Activated naive CD4-positive, alpha-beta T cell treated with anti-CD3 and anti-CD28 coated beads, Interleukin-2, amount 10 ng/mL, durations not matched to agents 7 days and 5 days (primary cell): Measurements from ENCODE around the gene PRDM15.

Source experiments
- CTCF ChIA-PET: fragments of 350-600 bp; sonication (Branson Sonifier 250); formaldehyde crosslinking; loops from one replicate; lab custom pipeline; 2021; ENCODE audit warnings: antibody characterized with exemption; lab: Charles Lee
- DNase-seq: peaks from one replicate; pipeline ENCODE4 v3.0.0-alpha.2; 2020
- H3K27ac Mint-ChIP-seq: one replicate; pipeline ENCODE4 v1.8.0; 2021; ENCODE audit warnings: mild to moderate bottlenecking, moderate library complexity, mixed read lengths
- H3K27me3 Mint-ChIP-seq: one replicate; pipeline ENCODE4 v1.8.0; 2021; ENCODE audit warnings: mild to moderate bottlenecking, mixed read lengths
- H3K36me3 Mint-ChIP-seq: one replicate; pipeline ENCODE4 v1.8.0; 2021; ENCODE audit warnings: mixed read lengths
- H3K4me1 Mint-ChIP-seq: one replicate; pipeline ENCODE4 v1.8.0; 2021; ENCODE audit warnings: mixed read lengths
- H3K4me3 Mint-ChIP-seq: one replicate; pipeline ENCODE4 v1.8.0; 2021; ENCODE audit warnings: mild to moderate bottlenecking, moderate library complexity, mixed read lengths
- H3K9me3 Mint-ChIP-seq: one replicate; pipeline ENCODE4 v1.8.0; 2021; ENCODE audit warnings: mixed read lengths

Gene PRDM15

DNA sequence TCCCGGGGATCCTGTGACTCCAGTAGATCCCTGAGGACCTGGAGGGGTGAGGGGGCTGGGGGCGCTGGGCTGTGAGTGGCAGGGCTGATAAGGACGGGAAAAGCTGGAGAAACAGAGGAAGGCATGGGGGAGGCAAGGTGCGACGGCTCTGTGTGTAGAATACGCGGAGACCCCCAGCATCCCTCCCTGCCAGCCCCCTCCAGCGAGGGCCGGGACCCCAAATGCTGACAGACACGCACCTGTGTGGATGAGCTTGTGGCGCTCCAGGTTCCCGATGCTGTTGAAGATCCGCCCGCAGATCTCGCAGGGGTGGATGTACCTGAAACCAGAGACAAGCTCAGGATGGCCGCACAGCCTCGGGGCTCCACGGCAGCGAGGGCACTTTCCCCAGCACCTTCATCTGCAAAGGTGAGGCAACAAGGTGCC, 59.3 kb downstream of the PRDM15 start:
- peaks cover 11% of the 10 kb centered on the region for H3K36me3 Mint-ChIP-seq
- peaks cover 18% of the 10 kb centered on the region for H3K4me1 Mint-ChIP-seq
- CTCF ChIA-PET = interaction anchor here (1.9 kb wide), 1 partner anchor 288 kb away, joined by 4 read pairs; no protein-coding TSS in a partner anchor

DNA sequence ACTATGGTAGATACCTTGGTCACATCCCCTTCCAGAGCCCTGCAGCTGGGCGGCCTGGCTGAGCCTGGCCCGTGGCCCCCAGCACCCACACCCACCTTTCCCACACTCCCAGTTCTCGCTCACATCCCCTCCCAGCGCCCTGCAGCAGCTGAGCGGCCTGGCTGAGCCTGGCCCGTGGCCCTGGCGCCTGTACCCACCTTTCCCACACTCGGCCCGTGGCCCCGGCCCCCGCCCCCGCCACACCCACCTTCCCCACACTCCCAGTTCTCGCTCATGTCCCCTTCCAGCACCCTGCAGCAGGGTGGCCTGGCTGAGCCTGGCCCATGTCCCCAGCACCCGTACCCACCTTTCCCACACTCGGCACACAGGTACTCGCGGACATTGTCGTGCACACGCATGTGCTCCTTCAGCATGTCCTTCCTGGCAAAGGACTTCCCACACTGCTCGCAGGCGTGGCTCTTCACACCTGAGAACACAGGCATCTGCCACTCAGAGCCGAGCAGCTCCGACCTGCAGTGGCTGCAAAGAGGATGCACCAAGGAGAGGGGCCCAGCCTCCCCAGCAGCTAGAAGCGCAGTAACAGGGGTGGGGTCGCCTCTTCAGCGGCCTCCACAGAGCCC, 59.8 kb downstream of the PRDM15 start:
- H3K4me3 Mint-ChIP-seq = no peak overlapping the region
- DNase-seq = no peak
- peak overlapping the region; percentile 70 for H3K27ac Mint-ChIP-seq
- CTCF ChIA-PET = interaction anchor here (1.9 kb wide), 1 partner anchor 288 kb away, joined by 4 read pairs; no protein-coding TSS in a partner anchor
- peaks cover 11% of the 10 kb centered on the region for H3K36me3 Mint-ChIP-seq
- H3K27me3 Mint-ChIP-seq = no peaks in the 10 kb centered on the region
- peaks cover 18% of the 10 kb centered on the region for H3K4me1 Mint-ChIP-seq
- H3K9me3 Mint-ChIP-seq = no peaks in the 10 kb centered on the region

More for the DNA sequence above, 59.3 kb downstream of the PRDM15 start:
- no peak overlapping the region for H3K4me3 Mint-ChIP-seq
- no peak overlapping the region for H3K27ac Mint-ChIP-seq
- no peak for DNase-seq
- no peaks in the 10 kb centered on the region for H3K9me3 Mint-ChIP-seq
- H3K27me3 Mint-ChIP-seq = no peaks in the 10 kb centered on the region

DNA sequence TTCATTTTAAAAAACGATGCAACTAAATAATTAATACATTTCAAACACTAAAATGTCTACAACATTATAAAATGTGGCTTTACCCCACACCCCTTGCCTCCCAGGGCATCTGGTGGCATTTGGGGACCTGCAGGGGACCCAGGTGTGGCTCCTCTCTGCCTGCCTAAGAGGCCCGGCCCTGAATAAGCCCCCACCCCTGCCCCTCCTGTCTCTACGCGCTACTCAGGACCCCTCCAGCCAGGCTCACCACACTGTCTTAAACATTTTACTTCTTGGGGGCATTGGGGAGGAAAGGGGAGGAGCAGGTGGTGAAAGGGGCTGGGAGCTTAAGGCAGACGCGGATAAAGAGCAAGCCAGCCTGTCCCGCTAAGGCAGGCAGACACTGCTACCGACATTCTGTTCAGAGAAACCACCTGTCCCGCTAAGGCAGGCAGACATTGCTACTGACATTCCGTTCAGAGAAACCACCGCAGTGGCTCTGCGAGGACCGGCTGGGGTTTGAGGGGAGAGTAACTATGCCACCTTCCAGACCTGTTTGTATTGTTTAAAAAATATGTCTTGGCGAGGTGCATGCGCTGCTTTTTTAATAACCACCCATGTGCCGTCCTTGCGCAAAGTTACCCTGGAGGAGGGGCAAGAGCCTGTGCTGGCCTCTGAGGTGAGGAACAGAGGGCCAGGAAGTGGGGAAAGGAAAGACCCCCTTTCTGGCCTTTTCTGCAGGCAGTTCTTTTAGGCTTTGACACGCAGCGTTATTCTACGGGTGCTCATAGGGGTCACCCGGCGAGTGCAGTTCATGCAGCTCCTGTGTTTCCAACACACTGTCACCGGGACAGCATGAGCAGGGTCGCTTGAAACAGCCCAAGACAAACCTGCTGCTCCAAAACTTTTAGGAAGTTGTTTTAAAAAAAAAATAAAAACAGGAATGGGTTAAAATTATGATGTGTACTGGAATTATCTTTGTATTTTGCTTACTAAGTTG, 61.0 kb downstream of the PRDM15 start:
- H3K4me3 Mint-ChIP-seq = no peak overlapping the region
- DNase-seq = no peak
- H3K4me1 Mint-ChIP-seq = peaks cover 7% of the 10 kb centered on the region
- H3K27me3 Mint-ChIP-seq = no peaks in the 10 kb centered on the region
- H3K9me3 Mint-ChIP-seq = no peaks in the 10 kb centered on the region
- H3K27ac Mint-ChIP-seq = no peak overlapping the region
- H3K36me3 Mint-ChIP-seq = peaks cover 11% of the 10 kb centered on the region
- CTCF ChIA-PET = interaction anchor here (1.3 to 3.4 kb wide), 5 partner anchors 99 to 535 kb away, joined by 4 to 48 read pairs (median 16); no protein-coding TSS in a partner anchor

DNA sequence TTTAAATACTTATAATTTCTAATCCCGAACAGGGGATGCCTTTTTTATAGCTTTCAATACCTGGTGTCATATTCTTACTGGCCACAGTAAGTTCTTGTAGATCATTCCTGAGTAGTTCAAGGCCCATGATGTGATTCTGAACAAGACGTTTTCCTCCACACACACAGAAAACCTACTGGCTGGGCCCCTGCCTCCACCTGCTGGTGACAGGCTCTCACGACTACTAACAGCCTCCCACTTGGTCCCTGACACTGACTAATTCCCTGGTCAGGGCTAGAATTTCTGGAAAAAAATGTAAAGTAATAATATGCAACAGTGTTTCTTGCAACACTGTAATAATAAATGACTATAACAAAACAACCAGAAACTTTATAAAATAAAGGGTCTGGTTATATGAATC, 61.9 kb downstream of the PRDM15 start:
- H3K9me3 Mint-ChIP-seq = no peaks in the 10 kb centered on the region
- CTCF ChIA-PET = interaction anchor here (0.7 to 3.4 kb wide), 23 partner anchors 9 to 534 kb away, joined by 3 to 48 read pairs (median 4); no protein-coding TSS in a partner anchor
- H3K27me3 Mint-ChIP-seq = no peaks in the 10 kb centered on the region
- H3K27ac Mint-ChIP-seq = no peak overlapping the region
- peaks cover 11% of the 10 kb centered on the region for H3K36me3 Mint-ChIP-seq
- H3K4me1 Mint-ChIP-seq = peaks cover 3% of the 10 kb centered on the region
- no peak overlapping the region for H3K4me3 Mint-ChIP-seq
- DNase-seq = peak; percentile 51

DNA sequence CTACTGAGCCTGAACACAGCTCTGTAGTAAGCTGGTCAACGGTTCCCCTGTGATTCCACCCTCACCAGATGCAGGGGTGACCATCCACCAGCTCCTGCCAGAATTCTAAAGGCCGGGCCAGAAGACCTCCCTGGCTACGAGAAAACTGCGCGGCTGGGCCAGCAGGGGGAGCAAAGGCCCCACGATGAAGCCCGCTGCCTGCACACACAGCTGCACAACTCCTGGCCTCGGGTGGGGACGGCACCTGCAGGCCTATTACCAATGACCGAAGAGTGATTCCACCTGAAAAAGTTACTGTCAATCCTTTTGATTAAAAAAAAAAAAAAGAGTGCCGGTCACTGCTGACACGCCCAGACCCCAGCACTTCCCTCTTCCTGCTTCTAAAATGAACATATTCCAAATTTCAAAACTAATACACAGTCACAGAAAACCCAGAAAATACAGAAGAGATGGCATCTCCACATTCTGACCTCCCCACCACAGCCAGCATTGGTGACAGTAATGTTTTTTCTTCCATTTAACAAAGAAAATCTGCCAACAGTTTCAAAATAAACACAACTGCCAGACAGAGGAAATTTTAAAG, 62.5 kb downstream of the PRDM15 start:
- Mint-ChIP-seq H3K36me3 (peaks cover 5% of the 10 kb centered on the region), H3K4me3 (no peak overlapping the region), H3K4me1 (peaks cover 3% of the 10 kb centered on the region), H3K9me3 (no peaks in the 10 kb centered on the region), H3K27me3 (no peaks in the 10 kb centered on the region), H3K27ac (no peak overlapping the region)
- DNase-seq = peak; percentile 71
- CTCF ChIA-PET = interaction anchor here (0.7 to 3.4 kb wide), 29 partner anchors 9 to 533 kb away, joined by 3 to 48 read pairs (median 4); no protein-coding TSS in a partner anchor

DNA sequence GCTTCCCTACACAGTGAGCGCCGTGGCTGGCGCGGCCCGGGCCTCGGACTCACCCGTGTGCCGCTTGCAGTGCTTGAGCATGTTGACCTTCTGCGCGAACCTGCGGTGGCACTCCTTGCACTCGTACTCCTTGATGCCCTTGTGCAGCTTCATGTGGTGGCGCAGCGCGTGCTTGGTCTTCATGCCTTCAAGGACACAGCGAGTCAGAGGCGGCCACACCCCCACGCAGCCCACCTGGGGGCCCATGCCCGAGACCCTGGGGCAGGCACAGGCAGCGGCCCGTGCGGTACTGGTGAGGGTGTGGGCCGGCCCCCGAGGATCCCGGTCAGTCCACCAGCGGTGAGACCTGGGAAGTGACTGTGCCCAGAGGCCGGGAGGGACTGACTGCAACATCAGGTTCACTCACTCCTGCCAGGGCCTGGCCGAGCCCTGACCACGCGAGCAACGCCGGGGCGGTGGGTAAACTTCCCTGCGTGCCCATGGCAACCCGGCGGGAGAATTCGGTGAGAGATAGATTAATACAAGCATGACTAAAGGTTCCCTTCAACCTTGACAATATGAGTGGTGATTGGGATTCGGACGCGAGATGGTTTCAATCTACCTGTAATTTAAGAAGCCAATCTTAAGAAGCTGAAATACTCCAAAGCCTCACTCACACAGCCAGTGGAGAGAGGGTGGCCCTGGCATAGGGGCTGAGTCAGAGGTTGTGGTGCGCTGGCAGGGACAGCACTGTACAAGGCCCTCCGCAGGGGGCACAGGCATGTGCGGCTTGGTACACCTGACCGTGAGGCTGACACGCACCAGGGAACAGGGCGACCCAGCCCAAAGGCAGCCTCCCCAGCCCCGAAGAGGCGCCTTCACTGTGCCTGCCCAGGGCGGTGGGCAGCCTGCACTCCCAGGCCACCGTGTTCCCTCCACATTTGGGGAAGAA, 63.2 kb downstream of the PRDM15 start:
- Mint-ChIP-seq H3K4me3 (no peak overlapping the region), H3K36me3 (peaks cover 5% of the 10 kb centered on the region), H3K27ac (no peak overlapping the region), H3K9me3 (no peaks in the 10 kb centered on the region), H3K4me1 (peaks cover 3% of the 10 kb centered on the region), H3K27me3 (no peaks in the 10 kb centered on the region)
- no peak for DNase-seq
- CTCF ChIA-PET = interaction anchor here (0.7 to 3.4 kb wide), 24 partner anchors 10 to 532 kb away, joined by 3 to 48 read pairs (median 4); no protein-coding TSS in a partner anchor

DNA sequence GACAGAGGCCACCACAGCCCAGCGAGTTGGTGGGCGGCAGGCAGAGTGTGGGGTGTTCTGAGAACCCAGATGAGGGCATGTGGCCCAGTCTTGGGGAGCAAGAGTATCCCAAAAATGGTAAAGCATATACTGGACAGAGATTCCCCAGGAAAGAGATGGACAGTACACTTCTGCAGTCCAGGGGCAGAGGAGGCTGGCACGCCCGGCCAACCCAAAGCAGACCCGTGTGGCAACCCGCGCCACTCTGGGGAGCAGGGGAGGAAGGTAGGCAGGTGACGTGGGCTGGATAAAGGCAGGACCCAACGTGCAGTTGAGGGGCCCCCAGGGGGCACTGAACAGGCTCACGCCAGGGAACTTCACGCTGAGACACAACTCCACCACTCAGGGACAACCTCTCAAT, 65.9 kb downstream of the PRDM15 start:
- CTCF ChIA-PET = no interaction called here

DNA sequence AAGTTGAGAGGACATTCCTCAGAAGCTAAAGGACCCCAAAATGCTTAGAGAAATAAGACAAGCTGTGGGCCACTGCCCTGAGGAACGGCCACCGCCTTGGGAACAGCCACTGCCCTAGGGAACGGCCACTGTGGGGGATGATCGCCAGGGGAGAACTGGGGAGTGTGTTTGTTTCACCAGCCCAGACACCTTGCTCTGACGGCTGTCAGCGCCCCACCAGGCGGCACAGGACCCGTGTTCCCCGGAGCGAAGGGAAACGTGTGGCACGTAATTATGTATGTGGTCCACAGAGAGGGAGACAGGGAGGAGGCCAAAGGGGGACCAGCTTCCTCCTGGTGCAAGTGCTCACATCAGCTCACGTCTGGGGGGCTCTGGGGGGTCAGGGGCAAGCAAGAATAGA, 66.5 kb downstream of the PRDM15 start:
- Mint-ChIP-seq H3K27me3 (no peaks in the 10 kb centered on the region), H3K4me1 (peaks cover 3% of the 10 kb centered on the region), H3K4me3 (no peak overlapping the region), H3K36me3 (peaks cover 8% of the 10 kb centered on the region), H3K9me3 (no peaks in the 10 kb centered on the region), H3K27ac (no peak overlapping the region)
- no peak for DNase-seq
- CTCF ChIA-PET = no interaction called here

More for the DNA sequence above, 65.9 kb downstream of the PRDM15 start:
- H3K27me3 Mint-ChIP-seq = no peaks in the 10 kb centered on the region
- H3K4me1 Mint-ChIP-seq = peaks cover 3% of the 10 kb centered on the region
- peaks cover 7% of the 10 kb centered on the region for H3K36me3 Mint-ChIP-seq
- H3K4me3 Mint-ChIP-seq = no peak overlapping the region
- no peaks in the 10 kb centered on the region for H3K9me3 Mint-ChIP-seq
- DNase-seq = no peak
- H3K27ac Mint-ChIP-seq = no peak overlapping the region

DNA sequence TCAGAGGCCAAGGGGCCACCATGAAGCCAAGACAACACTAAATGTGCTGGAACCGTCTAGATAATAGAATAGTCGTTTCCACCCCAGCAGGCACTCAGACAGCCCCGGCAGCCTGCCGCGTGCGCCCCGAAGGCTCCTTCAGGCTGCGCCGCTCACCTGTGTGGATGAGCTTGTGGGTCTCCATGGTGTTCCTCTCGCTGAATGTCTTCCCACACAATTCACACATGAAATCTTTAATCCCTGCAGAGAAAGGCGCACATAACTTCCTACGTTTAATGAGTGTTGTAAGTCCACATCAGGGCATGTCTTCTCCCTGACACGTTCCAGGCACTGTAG, 68.6 kb downstream of the PRDM15 start:
- Mint-ChIP-seq H3K4me1 (no peaks in the 10 kb centered on the region), H3K36me3 (peaks cover 13% of the 10 kb centered on the region), H3K9me3 (peaks cover 4% of the 10 kb centered on the region), H3K27me3 (no peaks in the 10 kb centered on the region), H3K27ac (no peak overlapping the region), H3K4me3 (no peak overlapping the region)
- DNase-seq = no peak
- CTCF ChIA-PET = no interaction called here

DNA sequence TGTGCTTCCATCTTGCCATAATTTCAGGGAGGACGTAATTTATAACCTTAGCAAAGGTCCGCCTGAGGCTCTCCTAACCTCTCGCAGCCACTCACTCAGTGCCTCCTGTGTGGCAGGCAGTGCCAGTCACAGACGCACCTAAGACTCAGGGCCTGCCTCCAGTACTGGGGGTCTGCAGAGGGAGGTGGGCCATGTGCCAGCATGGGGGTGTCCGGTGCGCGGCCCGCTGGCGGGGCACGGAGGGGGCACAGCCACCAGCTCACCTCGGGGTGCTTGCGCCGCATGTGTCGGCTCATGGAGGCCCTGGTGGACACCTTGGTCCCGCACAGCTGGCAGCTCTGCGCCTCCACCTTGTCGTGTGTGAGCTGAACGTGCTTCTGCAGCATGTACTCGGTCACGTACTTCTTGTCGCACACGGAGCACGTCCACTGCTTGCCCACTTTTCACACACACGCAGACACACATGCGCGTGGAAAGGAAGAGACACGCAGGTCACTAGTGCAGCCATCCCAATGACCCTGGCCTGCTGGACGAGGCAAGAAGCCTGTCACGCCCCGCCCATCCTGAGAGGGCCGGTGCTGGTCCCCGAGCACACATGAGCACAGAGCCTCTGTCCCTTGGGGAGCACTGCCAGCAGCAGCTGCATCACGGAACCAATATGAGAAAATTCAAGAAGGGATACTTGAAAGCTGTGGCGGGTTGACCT, 69.1 kb downstream of the PRDM15 start:
- CTCF ChIA-PET = no interaction called here
- no peaks in the 10 kb centered on the region for H3K4me1 Mint-ChIP-seq
- no peak overlapping the region for H3K4me3 Mint-ChIP-seq
- no peaks in the 10 kb centered on the region for H3K27me3 Mint-ChIP-seq
- H3K9me3 Mint-ChIP-seq = peaks cover 4% of the 10 kb centered on the region
- no peak overlapping the region for H3K27ac Mint-ChIP-seq
- no peak for DNase-seq
- peaks cover 14% of the 10 kb centered on the region for H3K36me3 Mint-ChIP-seq

DNA sequence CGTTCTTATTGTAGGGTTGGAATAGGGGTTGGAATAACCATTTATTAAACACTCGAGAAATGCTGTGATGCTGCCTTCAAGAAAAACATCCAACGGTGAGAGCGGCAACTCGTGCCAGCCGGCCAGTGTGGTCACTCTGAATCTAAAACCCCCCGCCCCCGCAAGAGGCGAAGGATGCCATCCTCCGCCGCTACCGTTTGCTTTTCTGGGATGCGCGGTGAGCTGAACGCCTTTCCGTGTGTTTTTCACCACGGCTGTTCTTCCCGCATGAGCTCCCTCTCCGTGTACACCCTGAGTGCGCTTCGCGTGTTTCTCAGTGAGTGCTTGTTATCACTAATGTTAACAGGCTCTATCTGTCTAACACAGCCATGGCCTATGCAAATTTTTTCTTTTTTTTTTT, 70.3 kb downstream of the PRDM15 start:
- Mint-ChIP-seq H3K9me3 (peaks cover 4% of the 10 kb centered on the region), H3K27ac (no peak overlapping the region), H3K36me3 (peaks cover 15% of the 10 kb centered on the region), H3K4me3 (no peak overlapping the region), H3K27me3 (no peaks in the 10 kb centered on the region), H3K4me1 (no peaks in the 10 kb centered on the region)
- CTCF ChIA-PET = no interaction called here
- no peak for DNase-seq

DNA sequence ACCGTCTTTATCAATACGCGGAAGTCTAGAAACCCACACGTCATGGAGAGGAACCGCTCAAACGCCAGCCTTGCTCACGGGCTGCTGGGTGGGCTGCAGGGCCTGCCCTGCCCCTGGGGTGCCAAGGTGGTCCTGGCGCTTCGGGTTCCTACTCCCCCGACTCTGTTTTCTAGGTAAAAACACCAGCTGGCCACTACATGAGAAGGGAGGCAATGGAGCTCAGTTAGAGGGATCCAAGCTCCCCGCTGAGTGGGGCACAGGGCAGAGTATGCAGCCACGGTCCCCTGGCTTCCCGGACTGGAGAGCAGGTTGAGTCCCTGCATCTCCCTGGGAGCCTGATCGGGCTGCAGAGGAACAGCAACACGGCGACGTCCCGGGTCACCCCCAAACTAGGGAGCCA, 71.0 kb downstream of the PRDM15 start:
- peaks cover 4% of the 10 kb centered on the region for H3K9me3 Mint-ChIP-seq

DNA sequence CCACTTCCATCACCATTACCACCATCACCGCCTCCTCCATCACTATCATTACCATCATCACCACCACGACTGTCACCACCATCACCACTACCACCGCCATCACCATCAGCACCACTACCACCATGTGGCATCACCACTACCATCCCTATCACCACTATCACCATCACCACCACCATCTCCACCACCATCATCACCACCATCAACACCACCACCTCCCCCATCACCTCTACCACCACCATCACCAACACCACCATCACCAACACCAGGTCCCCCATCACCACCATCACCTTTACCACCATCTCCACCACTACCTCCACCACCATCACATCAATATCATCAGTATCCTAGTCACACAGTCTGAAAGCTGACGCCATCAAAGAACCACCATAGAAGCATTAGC, 72.4 kb downstream of the PRDM15 start:
- no peaks in the 10 kb centered on the region for H3K4me1 Mint-ChIP-seq
- no peak for DNase-seq
- CTCF ChIA-PET = no interaction called here
- H3K36me3 Mint-ChIP-seq = peaks cover 15% of the 10 kb centered on the region
- H3K9me3 Mint-ChIP-seq = peaks cover 4% of the 10 kb centered on the region
- H3K4me3 Mint-ChIP-seq = no peak overlapping the region
- H3K27me3 Mint-ChIP-seq = no peaks in the 10 kb centered on the region
- no peak overlapping the region for H3K27ac Mint-ChIP-seq

More for the DNA sequence above, 71.0 kb downstream of the PRDM15 start:
- Mint-ChIP-seq H3K36me3 (peaks cover 15% of the 10 kb centered on the region), H3K4me1 (no peaks in the 10 kb centered on the region), H3K27ac (no peak overlapping the region), H3K27me3 (no peaks in the 10 kb centered on the region), H3K4me3 (no peak overlapping the region)
- no peak for DNase-seq
- CTCF ChIA-PET = no interaction called here
